Prostate gland (tissue), 2 donors: ENCODE measurements around the gene GRIK5. TPM values are rescaled to one million over a fixed set of nuclear protein-coding genes. Genes with fewer than 3 reads are reported as not detected.

ENCODE experiments used
- DNase-seq: peaks from one replicate; pipeline ENCODE4 v3.0.0-alpha.2; 2019; ENCODE audit warnings: low spot score
- H3K27ac ChIP-seq, 2 donors: fragments of 200-600 bp; sonication (generic); 2 replicates each; pipeline ENCODE4 v1.5.1; 2017 to 2019
- H3K27me3 ChIP-seq: fragments of 200-600 bp; sonication (generic); replicated peaks from 2 replicates; pipeline ENCODE4 v1.5.1; 2019; ENCODE audit not compliant: insufficient read depth
- H3K36me3 ChIP-seq, 2 donors: fragments of 200-600 bp; sonication (generic); 1 replicate in 1 of 2; 2 replicates in 1 of 2; pipeline versions ENCODE4 v1.5.1 to v1.8.1; 2017 to 2019
- H3K4me1 ChIP-seq: fragments of 200-600 bp; sonication (generic); replicated peaks from 2 replicates; pipeline ENCODE4 v1.5.1; 2019
- H3K4me3 ChIP-seq, 2 donors: fragments of 200-600 bp; sonication (generic); 2 replicates each; pipeline ENCODE4 v1.5.1; 2017 to 2019
- H3K9me3 ChIP-seq: fragments of 200-600 bp; sonication (generic); 2 replicates; pipeline ENCODE4 v1.5.1; 2017
- CTCF ChIP-seq, 4 experiments: fragments of 200-600 bp in 2 of 4; fragments of 450-650 bp in 2 of 4; sonication (generic) in 2 of 4; IDR thresholded peaks; 1 replicate in 3 of 4; 2 replicates in 1 of 4; pipeline ENCODE4 v1.5.1; 2016 to 2019; ENCODE audit warnings: antibody characterized with exemption in 4 of 4, mild to moderate bottlenecking in 2 of 4, moderate library complexity in 2 of 4
- POLR2A ChIP-seq: fragments of 450-650 bp; IDR thresholded peaks from one replicate; pipeline ENCODE4 v1.6.1; 2016; ENCODE audit warnings: antibody characterized with exemption, mild to moderate bottlenecking
- POLR2AphosphoS5 ChIP-seq: sonication (generic); formaldehyde crosslinking; IDR thresholded peaks from one replicate; pipeline ENCODE4 v1.6.1; 2017; ENCODE audit warnings: antibody characterized with exemption
- WGBS: methylation state at CpG from one replicate; pipeline ENCODE4 v1.1.5; 2018; 5-methylcytosine and 5-hydroxymethylcytosine counted together
- intact Hi-C: fragments of 100-400 bp; cut with DNase I; formaldehyde crosslinking; loops from one replicate; pipeline ENCODE4 v1.14.2; 2022
- total RNA-seq, 2 donors: library from RNA; depleted of rRNA; stranded (reverse); fragments of >200 nt; gene quantifications; one replicate each; pipeline ENCODE4 v1.1.0, GENCODE V29; 2016

The GRIK5 gene
- total RNA-seq, 2 donors from 2014 or later: 1.3 to 25.2 TPM

GRCh38 chr19:41959056-41960053 is 110.7 kb downstream of the GRIK5 start, which contains the start of gene RABAC1:
Gene RABAC1, minus strand, starts transcription at chr19:41959321. Its CDS starts 29 bp downstream, at chr19:41959292.
- H3K4me1 ChIP-seq: peaks cover 4% of the 10 kb centered on the region
- 6% methylated on average over 45 of the region's 46 CpGs for WGBS
- peak within 1 kb of the TSS; percentile 58 to 70 for H3K4me3 ChIP-seq
- H3K9me3 ChIP-seq: no peaks in the 10 kb centered on the region
- intact Hi-C loops: loop anchor here (5.0 kb wide), 1 partner anchor 97 kb away; the partner anchor contains the start of gene RPS19
- TF ChIP-seq CTCF (IDR thresholded peaks at IDR 0.05) (peak in 1 of 4 experiments; percentile 16), POLR2AphosphoS5 (peak; percentile 91), POLR2A (peak; percentile 58)
- no peaks in the 10 kb centered on the region for H3K27me3 ChIP-seq
- H3K27ac ChIP-seq: peak within 1 kb of the TSS; percentile 82 to 90
- DNase-seq: peak; percentile 88
- no peaks in the 10 kb centered on the region for H3K36me3 ChIP-seq

GRCh38 chr19:41958367-41959055 is 111.5 kb downstream of the GRIK5 start:
- H3K9me3 ChIP-seq: no peaks in the 10 kb centered on the region
- H3K27me3 ChIP-seq: no peaks in the 10 kb centered on the region
- peak overlapping the region; percentile 58 to 70 for H3K4me3 ChIP-seq
- TF ChIP-seq POLR2AphosphoS5 (peak; percentile 42), CTCF (IDR thresholded peaks at IDR 0.05) (no peak), POLR2A (peak; percentile 84)
- peak; percentile 87 for DNase-seq
- WGBS: 3% methylated on average over 37 of the region's 43 CpGs
- peaks cover 4% of the 10 kb centered on the region for H3K4me1 ChIP-seq
- H3K27ac ChIP-seq: peak overlapping the region; percentile 82 to 90
- intact Hi-C loops: loop anchor here (5.0 kb wide), 1 partner anchor 96 kb away; the partner anchor contains the start of gene RPS19
- no peaks in the 10 kb centered on the region for H3K36me3 ChIP-seq

- Histone ChIP-seq H3K4me3 (peak overlapping the region; percentile 58 to 70), H3K27me3 (no peaks in the 10 kb centered on the region), H3K36me3 (no peaks in the 10 kb centered on the region), H3K9me3 (no peaks in the 10 kb centered on the region), H3K4me1 (peaks cover 4% of the 10 kb centered on the region), H3K27ac (peak overlapping the region; percentile 82 to 90)
- TF ChIP-seq POLR2A: no peak
- peak; percentile 90 for TF ChIP-seq POLR2AphosphoS5
- TF ChIP-seq CTCF (IDR thresholded peaks at IDR 0.05): peak; percentile 53 to 96 (median 90)
- 14% methylated on average over 10 of the region's 10 CpGs for WGBS
- intact Hi-C loops: loop anchor here (5.0 kb wide), 1 partner anchor 96 kb away; the partner anchor contains the start of gene RPS19
- DNase-seq: peak; percentile 77
These were observed 112.1 kb downstream of the GRIK5 start for GRCh38 chr19:41957838-41958366.

GRCh38 chr19:41957161-41957837 is 112.7 kb downstream of the GRIK5 start:
- H3K4me3 ChIP-seq: no peak overlapping the region
- H3K27me3 ChIP-seq: no peaks in the 10 kb centered on the region
- H3K27ac ChIP-seq: peak overlapping the region; percentile 46 to 90
- H3K36me3 ChIP-seq: no peaks in the 10 kb centered on the region
- H3K4me1 ChIP-seq: peaks cover 4% of the 10 kb centered on the region
- DNase-seq: no peak
- no peaks in the 10 kb centered on the region for H3K9me3 ChIP-seq
- no peak for TF ChIP-seq CTCF (IDR thresholded peaks at IDR 0.05)
- TF ChIP-seq POLR2AphosphoS5: no peak
- TF ChIP-seq POLR2A: no peak
- WGBS: 85% methylated on average over 11 of the region's 11 CpGs
- intact Hi-C loops: loop anchor here (5.0 kb wide), 1 partner anchor 95 kb away; the partner anchor contains the start of gene RPS19
